22Rv1 (cell line): ENCODE measurements around the gene LUM.
"Not testable (repeated sequence)": the region's sequence is repeated elsewhere in the genome, so short reads cannot be mapped to it uniquely, and the experiment has no call there.

ENCODE experiments used
- H3K27ac ChIP-seq: fragments of 450-650 bp; 2 replicates; pipeline ENCODE4 v1.5.1; 2017
- CTCF ChIP-seq: fragments of 450-650 bp; IDR thresholded peaks from 2 replicates; pipeline ENCODE4 v1.5.1; 2017; ENCODE audit warnings: mild to moderate bottlenecking
- ZFX ChIP-seq: fragments of 450-650 bp; IDR thresholded peaks from 2 replicates; pipeline ENCODE4 v1.6.1; 2017; ENCODE audit warnings: antibody characterized with exemption, borderline replicate concordance

LUM gene

DNA sequence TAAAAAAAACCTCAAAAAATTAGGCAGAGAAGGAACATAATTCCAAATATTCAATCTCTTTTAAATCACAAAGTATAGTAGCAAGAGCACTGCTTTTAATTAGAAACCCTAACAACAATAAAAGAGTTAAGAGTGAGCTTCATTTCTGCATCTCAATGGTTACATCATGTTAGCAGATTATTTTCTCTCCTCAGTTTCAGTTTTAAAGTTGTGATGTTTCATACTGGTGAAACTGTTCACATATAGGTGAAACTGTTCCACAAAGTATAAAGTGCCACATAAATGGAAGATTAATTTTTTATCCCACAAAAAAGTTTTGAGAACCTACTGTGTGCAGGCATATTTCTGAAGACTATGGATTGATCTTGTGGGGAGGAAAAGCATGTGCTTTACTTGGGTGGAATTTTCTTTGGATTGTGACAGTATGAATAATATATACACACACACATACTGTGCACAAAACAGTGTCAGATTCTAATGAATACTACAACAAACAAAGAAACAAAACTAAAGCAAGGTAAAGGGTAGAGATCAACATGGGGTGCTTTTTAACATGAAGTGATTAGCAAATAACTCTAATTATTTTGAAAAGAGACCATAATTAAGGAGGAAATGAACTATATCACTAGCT is 17.1 kb downstream of the LUM start:
- H3K27ac ChIP-seq, result no peak overlapping the region
- TF ChIP-seq ZFX (no peak), CTCF (no peak)

GRCh38 chr12:91093341-91093740 is 18.0 kb downstream of the LUM start:
- TF ChIP-seq CTCF (no peak), ZFX (no peak)
- H3K27ac ChIP-seq, result no peak overlapping the region

GRCh38 chr12:91091916-91092715 is 19.2 kb downstream of the LUM start:
- no peak for TF ChIP-seq ZFX
- no peak for TF ChIP-seq CTCF

GRCh38 chr12:91089953-91090352 is 21.3 kb downstream of the LUM start:
- H3K27ac ChIP-seq, result not testable (repeated sequence)

More at GRCh38 chr12:91091916-91092715, 19.2 kb downstream of the LUM start:
- H3K27ac ChIP-seq, result no peak overlapping the region

DNA sequence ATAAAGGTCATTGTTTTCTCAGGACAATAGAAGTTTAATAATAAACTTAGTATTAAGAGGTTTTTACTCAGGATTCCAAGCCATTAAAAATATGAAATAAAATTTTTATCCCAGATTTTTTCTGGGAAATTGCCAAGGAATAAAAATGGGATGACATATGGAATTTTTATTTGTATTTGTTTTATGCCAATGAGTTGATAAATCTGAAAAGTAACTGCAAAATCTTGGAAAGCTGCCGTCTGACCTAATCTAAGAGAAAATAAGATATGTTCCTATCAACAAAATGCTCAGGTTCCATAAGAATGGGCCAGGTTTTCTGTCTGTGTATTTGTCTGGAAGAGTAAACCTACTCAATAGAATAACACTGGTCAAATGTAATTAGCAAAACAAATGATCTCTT is 31.3 kb downstream of the LUM start:
- H3K27ac ChIP-seq, result no peak overlapping the region
- TF ChIP-seq CTCF, result no peak
- no peak for TF ChIP-seq ZFX

DNA sequence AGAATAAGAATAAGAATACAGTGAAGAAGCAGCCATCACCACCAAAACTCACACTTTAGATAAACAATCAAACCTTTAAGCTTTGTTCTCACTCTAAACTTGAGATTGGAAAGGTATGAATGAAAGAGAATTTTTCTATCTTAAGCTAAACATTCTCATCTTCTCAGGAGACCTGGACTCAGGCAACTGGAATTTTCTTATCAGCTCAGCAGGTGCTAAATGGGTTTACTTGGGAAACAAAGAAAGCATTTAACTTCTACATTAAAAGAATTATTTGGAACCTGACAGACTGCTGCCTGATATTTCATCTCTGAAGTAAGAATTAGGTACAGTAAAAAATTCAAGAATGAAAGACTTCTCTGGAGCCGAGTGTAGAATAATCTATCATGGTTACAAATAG is 32.8 kb downstream of the LUM start:
- no peak overlapping the region for H3K27ac ChIP-seq
- TF ChIP-seq ZFX (no peak), CTCF (no peak)

GRCh38 chr12:91077228-91077954 is 33.9 kb downstream of the LUM start:
- H3K27ac ChIP-seq, result no peak overlapping the region
- no peak for TF ChIP-seq CTCF
